Fibroblast of skin of back (primary cell): ENCODE results near the gene IQGAP1.
"Not testable (repeated sequence)": the region's sequence is repeated elsewhere in the genome, so short reads cannot be mapped to it uniquely, and the experiment has no call there.

Experiments
- DNase-seq: peaks from one replicate; pipeline ENCODE4 v3.0.0-alpha.2; 2013

Gene IQGAP1

DNA sequence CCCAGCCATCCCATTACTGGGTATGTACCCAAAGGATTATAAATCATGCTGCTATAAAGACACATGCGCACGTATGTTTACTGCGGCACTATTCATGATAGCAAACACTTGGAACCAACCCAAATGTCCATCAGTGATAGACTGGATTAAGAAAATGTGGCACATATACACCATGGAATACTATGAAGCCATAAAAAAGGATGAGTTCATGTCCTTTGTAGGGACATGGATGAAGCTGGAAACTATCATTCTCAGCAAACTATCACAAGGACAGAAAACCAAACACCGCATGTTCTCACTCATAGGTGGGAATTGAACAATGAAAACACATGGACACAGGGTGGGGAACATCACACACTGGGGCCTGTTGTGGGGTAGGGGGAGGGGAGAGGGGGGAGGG lies 22.3 kb downstream of the IQGAP1 start:
- DNase-seq = not testable (repeated sequence)

DNA sequence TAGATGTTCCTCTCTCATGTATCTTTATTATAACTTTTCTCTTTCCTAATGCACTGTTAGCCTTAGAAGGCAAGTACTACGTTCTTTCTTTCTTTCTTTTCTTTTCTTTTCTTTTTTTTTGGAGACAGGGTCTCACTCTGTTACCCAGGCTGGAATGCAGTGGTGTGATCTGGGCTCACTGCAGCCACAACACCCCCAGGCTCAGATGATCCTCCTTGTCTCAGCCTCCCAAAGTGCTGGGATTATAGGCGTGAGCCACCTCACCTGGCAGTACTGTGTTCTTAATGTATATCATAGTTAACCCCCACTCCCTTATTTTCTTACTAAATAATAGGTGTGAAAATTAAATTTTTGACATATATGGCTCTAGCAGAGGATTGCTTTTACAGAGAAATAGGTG lies 23.1 kb downstream of the IQGAP1 start:
- DNase-seq = no peak

DNA sequence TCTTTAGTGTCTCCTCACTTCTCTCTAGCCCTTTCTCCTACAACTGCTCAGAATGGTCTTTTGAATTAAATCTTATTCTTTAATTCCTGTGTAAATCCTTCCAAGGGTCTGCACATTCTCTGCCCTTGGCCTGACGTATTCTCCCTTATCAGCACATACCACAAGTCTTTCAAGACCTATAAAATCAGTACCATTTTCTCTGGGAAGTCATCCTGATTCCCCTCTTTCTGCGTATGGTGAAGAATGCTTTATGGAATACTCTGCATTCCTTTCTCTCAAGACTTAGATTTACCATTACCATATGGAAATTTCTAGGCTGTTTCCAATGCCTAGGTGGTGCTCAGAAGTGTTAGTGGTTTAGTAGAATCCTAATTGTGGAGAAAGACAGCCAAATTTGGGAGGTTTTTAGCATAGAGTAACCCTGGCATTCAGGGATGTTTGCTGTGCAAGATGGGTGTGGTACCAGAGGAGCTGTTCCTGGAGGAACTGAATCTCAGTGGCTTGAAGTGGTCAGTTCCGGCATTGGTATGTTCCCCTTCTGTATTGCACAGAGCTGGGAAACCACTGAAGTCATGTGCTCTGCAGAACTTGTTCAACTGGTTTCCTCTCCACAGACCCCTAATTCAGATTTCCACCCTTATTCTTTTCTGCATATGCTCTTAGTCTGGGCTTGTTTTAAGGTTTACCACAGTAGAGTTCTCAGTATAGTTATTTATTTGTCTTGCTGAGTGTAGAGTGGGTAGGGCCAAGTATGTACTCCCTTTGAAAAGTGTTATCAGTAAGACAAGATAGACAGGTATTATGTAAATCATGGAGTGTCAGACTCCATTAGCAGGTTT lies 24.5 kb downstream of the IQGAP1 start:
- DNase-seq = peak; percentile 79

DNA sequence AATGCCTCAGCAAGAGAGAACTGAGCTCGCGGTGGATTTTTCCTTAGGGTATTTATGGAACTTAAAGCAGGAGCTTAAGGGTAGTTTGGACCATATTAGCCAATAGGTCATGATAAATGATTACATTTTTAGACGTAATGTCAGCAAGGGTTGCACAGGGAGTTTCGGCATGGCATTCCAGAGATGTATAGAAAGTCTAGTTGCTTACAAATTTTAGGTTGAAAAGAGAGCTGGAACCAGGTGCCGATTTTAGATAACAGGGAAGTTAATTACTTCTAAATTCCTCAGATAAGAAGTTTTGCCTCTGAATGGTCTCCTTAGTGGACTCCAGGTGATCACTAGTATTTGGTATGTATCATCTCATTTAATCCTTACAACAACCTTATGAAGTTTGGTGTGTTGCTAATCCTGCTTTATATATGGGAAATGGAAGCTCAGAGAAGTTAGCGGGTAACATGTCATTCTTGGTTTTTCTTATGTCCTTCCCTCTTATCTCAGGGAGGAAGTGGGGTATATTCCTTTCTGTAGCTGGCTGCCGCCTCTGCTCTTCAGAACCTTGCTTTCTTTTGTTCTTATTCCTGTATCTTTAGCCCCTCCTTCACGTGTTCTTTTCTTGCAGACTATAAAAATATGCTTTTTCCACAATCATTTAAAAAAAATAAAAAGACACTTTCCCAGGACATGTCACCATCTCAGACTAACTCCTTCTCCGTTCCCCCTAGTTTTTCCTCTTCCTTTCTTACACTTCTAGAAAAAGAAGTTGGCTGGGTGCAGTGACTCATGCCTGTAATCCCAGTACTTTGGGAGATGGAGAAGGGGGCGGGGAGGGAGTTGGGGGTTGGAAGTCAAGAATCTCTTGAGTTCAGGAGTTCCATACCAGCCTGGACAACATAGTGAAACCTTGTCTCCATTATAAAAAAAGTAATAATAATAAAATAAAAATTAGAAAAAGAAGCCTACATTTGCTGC lies 25.7 kb downstream of the IQGAP1 start:
- DNase-seq = peak; percentile 75

DNA sequence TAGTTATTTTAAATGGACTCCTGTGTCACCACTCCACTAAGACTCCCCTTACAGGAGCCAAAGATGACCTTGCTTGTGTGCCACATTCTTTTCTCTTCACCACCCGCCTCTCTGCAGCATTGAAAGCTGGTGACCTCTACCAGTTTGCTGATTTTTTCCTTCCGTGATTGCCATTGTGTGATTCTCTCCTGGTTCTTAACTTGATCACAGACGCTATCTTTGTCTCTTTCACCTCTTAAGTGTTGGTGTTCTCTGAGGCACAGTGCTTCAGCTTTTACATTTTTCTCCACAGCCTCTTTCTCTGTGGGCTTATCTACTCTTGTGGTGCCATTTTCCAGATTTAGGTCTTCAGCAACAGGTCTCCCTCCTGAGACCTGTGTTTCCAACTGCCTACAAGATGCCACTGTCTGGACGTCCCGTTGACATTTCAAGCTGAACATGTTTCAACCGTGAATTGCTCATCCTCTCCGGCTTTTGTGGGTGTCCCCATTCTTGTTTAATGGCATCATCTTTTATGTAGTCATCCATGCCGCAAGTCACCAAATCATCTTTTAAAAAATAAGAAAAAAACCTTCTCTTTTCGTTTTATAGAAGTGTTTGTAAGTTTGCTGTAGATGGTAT lies 26.5 kb downstream of the IQGAP1 start:
- DNase-seq = peak; percentile 38

DNA sequence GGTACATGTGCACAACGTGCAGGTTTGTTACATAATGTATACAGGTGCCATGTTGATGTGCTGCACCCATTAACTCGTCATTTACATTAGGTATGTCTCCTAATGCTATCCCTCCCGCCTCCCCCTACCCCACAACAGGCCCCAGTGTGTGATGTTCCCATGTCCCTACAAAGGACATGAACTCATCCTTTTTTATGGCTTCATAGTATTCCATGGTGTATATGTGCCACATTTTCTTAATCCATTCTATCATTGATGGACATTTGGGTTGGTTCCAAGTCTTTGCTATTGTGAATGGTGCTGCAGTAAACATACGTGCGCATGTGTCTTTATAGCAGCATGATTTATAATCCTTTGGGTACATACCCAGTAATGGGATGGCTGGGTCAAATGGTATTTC lies 28.0 kb downstream of the IQGAP1 start:
- DNase-seq = not testable (repeated sequence)

DNA sequence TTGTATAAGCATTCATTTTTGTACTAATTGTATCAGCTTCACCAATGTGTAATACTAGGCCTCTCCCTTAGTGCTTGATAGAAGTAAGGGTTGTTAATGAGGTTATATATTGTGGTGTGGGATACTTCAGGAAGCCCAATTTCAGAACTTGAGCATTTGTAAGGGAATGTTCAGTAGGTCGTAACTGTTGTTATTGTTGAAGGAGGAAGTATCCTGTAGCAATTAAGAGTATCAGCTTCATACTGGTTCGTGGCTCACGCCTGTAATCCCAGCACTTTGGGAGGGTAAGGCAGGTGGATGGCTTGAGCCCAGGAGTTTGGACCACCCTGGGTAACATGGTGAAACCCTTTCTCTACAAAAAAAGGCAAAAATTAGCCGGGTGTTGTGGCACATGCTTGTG lies 30.6 kb downstream of the IQGAP1 start:
- DNase-seq = no peak

DNA sequence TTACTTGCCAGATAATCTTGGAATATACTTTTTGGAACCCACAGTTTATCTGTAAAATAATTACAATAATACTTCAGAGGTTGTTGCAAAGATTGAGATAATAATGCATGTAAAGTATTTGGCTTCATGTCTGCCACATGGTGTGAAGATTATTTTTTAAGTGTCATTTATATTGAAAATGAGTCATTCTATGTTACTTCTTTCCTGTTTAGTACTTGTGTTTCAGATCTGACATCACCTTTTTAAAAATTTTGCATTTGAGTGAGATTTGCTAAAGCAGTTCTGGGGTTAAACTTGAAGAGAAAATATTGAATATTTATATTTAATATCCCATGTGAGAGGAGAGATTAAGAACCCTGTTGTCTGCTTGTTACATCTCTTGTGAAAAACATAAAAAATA lies 31.2 kb downstream of the IQGAP1 start:
- no peak for DNase-seq

DNA sequence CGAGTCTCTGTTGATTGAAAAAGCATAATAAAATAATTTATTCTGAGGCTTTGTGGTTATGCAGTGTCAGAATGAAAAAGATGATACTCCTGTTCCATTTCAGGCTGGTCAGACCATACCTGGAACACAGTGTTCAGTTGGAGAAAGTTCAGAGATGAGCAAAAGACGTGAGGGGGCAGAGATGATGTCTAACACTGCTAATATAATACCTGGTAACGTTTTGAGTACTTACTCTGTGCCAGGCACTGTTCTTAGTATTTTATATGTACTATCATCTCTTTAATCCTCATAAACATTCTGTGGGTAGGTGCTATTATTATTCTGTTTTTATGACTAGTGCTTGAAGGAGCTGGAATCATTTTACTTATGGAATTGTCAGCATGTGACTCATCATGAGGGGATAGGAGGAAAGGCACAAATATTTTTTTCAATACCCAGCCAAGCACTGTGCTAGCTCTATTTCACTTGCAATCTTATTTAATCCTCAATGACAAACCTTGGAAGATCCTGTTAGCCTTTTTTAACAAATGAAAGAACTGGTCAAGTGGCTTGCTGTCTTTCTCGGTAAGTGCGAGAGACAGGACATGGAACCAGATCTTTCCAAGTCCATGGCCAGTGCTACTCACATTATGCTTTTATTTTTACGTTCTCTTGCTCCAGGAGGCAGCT lies 31.8 kb downstream of the IQGAP1 start:
- DNase-seq = peak; percentile 95

DNA sequence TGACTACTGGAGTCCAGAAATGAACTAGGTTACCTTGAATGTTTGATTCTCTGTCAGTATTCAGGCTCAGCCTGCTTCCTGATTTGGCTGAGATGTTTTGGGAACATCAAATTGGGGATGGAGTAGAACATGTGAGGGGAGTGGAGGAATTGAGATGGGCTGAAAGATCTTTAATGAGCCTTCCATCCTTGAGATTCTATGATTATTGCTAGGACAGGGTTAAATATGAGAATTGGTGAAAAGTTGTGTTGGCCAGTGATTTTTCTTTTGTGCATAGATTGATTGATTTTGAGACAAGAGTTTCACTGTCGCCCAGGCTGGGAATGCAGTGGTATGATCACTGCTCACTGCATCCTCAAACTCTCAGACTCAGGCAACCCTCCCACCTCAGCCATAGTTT lies 32.4 kb downstream of the IQGAP1 start:
- DNase-seq = no peak

DNA sequence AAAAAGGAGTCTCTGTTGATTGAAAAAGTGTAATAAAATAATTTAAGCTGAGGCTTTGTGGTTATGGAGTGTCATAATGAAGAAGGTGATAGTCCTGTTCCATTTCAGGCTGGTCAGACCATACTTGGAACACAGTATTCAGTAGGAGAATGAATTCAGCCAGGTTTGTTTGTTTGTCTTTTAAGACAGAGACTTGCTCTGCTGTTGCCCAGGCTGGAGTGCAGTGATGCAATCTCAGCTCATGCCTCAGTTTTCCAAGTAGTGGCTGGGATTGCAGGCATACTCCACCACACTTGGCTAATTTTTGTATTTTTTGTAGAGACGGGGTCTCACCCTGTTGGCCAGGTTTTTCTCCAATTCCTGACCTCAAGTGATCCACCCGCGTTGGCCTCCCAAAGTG lies 33.5 kb downstream of the IQGAP1 start:
- no peak for DNase-seq

DNA sequence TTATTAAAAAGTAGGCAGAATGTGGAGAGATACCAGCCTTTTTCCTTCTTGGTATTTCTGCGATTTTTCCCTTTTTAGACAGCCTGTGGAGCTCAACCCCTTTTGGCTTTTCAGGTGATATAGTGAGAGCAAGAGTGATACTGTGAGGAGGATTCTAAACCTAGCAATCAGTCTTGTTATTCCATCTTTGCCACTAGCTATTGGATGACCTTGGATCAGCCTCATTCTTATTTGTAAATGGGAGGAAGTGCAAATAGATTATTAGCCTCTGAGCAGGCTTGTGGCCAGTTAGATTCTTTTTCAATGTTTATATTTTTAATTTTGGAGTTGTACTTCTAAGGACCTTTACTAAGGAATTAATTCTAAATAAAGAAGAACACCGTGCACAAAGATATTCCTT lies 34.0 kb downstream of the IQGAP1 start:
- DNase-seq = no peak

DNA sequence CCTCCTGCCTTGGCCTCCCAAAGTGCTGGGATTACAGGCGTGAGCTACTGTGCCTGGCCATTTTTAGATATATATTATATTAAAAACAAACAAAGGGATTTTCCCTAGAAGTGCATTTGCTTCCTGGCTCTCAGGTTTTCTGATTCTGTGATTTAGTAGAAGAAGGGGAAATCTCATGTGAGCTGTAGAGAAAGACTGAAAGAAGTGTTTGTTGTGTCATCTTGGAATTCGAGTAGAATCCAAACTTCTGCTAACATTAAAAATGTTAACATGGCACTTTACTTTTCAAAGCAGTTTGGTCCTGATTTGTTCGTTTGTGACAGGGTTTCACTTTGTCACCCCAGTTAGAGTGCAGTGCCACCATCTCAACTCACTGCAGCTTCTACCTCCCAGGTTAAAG lies 34.9 kb downstream of the IQGAP1 start:
- no peak for DNase-seq

DNA sequence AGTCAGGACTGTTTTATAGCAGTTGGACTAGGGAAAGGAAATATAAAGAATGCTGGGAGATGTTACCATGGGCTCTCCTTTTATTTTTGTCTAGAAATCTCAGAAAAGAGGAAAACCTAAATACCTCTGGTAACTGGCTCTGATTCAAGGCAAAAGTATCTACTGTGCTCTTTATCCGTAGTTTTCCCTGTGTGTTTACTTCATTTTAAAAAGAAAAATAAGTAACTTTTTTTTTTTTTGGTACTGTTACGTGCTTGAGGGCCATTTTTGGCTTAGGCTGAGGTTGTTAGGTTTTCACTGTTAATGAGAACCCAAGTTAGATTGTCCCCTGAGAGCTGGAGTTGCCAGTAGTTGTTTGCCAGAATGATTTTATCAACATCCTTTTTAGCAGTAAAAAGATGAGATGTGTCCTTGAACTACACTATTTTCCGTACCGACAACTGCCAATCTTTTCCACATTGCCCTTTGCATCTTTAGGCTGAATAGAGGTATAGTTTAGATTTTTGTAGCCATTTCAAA lies 35.8 kb downstream of the IQGAP1 start:
- no peak for DNase-seq

DNA sequence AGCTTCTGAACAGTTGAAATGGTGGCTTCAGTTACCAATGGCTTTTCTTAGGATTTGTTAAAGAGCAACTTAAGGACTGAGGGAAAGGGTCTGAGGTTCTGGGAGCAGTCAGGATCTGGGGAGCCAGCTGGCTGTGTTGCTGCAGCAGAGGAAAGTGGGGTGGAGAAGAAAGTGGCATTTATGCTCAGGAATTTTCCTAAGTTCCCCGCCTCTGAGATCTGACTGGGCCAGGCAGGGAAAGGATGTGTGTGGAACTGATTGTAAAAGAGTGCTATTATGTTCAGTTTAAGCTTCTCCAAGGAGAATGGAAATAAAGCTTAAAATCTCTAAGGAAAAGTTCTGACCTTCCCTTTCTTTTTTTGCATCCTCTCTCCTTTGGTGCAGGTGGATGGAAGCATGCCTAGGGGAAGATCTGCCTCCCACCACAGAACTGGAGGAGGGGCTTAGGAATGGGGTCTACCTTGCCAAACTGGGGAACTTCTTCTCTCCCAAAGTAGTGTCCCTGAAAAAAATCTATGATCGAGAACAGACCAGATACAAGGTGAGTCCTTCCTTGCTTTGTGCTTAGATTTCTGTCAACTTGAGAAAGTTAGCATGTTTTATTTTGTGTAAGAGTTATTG lies 37.8 kb downstream of the IQGAP1 start:
- DNase-seq = no peak

DNA sequence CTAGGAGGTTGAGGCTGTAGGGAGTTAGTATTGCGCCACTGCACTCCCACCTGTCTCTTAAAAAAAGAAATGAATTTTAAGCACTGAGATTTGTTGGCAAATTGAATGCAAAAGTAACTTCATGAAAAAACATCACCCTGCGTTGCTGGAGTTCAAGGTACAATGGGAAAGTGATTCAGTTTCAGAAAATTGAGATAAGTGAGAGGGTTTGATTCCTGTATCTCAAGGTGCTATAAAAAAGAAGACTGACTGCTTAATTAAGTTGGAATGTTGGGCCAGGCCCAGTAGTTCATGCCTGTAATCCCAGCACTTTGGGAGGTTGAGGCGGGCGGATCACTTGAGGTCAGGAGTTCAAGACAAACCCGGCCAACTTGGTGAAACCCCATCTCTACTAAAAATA lies 39.1 kb downstream of the IQGAP1 start:
- no peak for DNase-seq

DNA sequence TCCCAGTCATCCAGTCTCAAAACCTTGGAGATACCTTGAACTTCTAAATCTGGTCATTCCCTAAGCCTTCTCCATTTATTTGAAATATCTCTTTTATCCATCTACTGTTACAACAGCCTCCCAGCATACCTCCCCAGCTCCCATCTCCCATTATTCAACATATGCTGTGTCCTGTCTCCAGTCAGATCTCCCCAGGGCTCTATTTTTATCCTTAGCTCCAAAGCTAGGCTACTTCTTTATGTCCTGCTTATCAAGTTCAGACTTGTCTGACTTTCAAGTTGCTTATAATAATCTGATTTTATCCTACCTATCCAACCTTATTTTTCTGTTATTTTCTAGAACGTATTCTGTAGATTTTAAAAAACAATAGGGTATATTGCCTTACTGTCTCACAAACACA lies 44.2 kb downstream of the IQGAP1 start:
- DNase-seq = no peak

DNA sequence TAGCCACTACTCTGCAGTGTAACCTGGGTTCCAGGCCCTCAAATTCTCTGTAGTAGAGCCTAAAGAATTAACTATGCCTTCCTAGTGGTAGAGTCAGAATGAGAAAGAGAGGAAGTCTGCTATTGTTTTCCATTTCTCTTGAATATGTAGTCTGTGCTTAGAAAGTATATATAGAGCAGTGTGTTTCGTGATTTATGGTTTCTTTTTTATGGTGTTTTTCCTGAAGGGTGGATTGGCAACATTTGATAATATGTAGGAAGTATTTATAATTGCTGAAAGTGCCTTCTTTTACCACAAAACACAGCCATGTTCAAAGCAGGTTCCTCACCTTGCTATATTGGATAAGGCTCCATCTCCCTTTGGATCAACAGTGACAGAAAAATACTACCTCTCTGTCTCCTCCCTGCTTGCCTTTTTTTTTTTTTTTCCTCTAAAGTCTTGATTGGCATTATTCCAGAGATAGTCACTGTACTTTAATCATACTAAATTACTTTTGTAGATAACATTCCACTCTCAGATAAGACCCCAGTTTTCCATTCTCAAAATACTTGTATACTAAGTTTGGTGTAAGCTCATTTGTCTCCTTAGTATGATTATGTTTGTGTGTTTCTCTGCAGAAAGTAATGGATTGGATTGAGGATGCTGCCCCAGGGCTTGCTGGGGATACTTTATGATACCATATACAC lies 47.8 kb downstream of the IQGAP1 start:
- no peak for DNase-seq

DNA sequence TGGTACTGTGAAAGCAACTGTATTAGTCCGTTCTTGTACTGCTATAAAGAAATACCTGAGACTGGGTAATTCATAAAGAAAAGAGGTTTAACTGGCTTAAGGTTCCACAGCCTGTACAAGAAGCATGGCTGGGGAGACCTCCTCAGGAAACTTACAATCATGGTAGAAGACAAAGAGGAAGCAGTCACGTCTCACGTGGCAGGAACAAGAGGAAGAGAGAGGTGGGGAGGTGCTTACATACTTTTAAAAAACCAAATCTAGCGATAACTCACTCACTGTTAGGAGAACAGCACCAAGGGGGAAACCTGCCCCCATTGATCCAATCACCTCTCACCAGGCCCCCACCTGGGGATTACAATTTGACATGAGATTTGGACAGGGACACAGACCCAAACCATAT lies 48.9 kb downstream of the IQGAP1 start:
- no peak for DNase-seq

DNA sequence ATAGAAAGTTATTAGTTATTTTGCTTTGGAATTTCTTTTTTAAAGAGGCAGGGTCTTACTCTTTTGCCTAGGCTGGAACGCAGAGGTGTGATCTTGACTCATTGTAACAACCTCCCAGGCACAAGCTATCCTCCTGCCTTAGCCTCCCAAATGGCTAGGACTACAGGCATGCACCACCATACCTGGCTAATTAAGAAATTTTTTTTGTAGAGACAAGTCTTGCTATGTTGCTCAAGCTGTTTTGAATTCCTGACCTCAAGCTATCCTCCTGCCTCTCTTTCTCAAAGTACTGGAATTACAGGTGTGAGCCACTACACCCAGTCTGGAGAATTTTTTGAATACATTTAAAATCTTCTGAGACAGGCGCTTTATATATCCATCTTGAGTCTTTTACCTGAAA lies 49.5 kb downstream of the IQGAP1 start:
- no peak for DNase-seq

DNA sequence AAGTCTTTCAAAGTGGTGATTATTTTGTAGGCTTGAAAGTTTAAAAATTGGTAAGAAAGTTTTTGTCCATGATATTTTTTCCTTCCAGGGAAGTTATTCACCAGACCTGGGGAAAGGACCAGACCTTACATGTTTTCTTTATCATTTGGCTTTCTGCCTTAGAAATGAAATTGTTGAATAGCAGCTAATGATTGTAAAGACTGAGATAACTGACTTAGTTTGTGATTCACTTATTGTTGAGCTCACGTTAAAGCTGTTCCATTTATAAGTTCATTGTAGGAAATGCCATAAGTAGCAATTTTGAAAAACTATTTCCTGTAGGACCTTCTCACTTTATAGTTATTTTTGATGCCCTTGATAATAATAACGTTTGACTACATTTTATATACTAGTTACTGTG lies 51.9 kb downstream of the IQGAP1 start:
- no peak for DNase-seq
